Lower leg skin (tissue), 4 donors: ENCODE results near the gene EVX2. TPM values are rescaled to one million over a fixed set of nuclear protein-coding genes. Genes with fewer than 3 reads are reported as not detected.

Experiments used
- DNase-seq, 2 donors: peaks; one replicate each; pipeline ENCODE4 v3.0.0-alpha.2; 2019; ENCODE audit warnings: low spot score in 2 of 2
- H3K4me3 ChIP-seq: fragments of 200-600 bp; sonication (generic); 2 replicates; pipeline ENCODE4 v1.5.1; 2017; ENCODE audit warnings: mild to moderate bottlenecking, low read depth; ENCODE audit not compliant: poor library complexity, severe bottlenecking
- CTCF ChIP-seq, 3 donors: fragments of 450-650 bp; IDR thresholded peaks; one replicate each; pipeline ENCODE4 v1.5.1; 2016; ENCODE audit warnings: antibody characterized with exemption in 3 of 3, mild to moderate bottlenecking in 3 of 3, moderate library complexity in 2 of 3
- POLR2A ChIP-seq, 2 donors: fragments of 450-650 bp; IDR thresholded peaks; one replicate each; pipeline ENCODE4 v1.6.1; 2016 to 2017; ENCODE audit warnings: antibody characterized with exemption in 2 of 2, mild to moderate bottlenecking in 1 of 2, moderate library complexity in 1 of 2
- WGBS, 2 donors: methylation state at CpG; one replicate each; pipeline ENCODE4 v1.1.5; 2018; 5-methylcytosine and 5-hydroxymethylcytosine counted together
- intact Hi-C: fragments of 100-400 bp; cut with DNase I; formaldehyde crosslinking; loops from one replicate; pipeline ENCODE4 v1.15.0; 2023; ENCODE audit warnings: low total_unique reads
- total RNA-seq, 4 donors: library from RNA; depleted of rRNA; stranded (reverse); fragments of >200 nt; gene quantifications; one replicate each; pipeline ENCODE4 v1.1.0, GENCODE V29; 2016

Gene EVX2
- total RNA-seq, 4 donors from 2014 or later: not detected

- no peak overlapping the region for H3K4me3 ChIP-seq
- WGBS, 2 donors: 25 to 28% methylated on average over 1 of the region's 1 CpG
- DNase-seq: no peak
- TF ChIP-seq CTCF (IDR thresholded peaks at IDR 0.05): no peak
- no peak for TF ChIP-seq POLR2A (IDR thresholded peaks at IDR 0.05)
- intact Hi-C loops: no loop called here
Measured at GRCh38 chr2:176056406-176056805, 27.4 kb downstream of the EVX2 start.

GRCh38 chr2:176039375-176039774, 44.4 kb downstream of the EVX2 start:
- DNase-seq: no peak
- intact Hi-C loops: no loop called here
- no peak overlapping the region for H3K4me3 ChIP-seq
- WGBS, 2 donors: 36 to 39% methylated on average over 3 of the region's 3 CpGs
- TF ChIP-seq POLR2A (IDR thresholded peaks at IDR 0.05) (no peak), CTCF (IDR thresholded peaks at IDR 0.05) (no peak)

GRCh38 chr2:176038694-176039093, 45.1 kb downstream of the EVX2 start:
- no peak for TF ChIP-seq CTCF (IDR thresholded peaks at IDR 0.05)
- no peak for TF ChIP-seq POLR2A (IDR thresholded peaks at IDR 0.05)
- no peak for DNase-seq
- H3K4me3 ChIP-seq: no peak overlapping the region
- WGBS, 2 donors: 74 to 86% methylated on average over 2 of the region's 2 CpGs
- intact Hi-C loops: no loop called here

GRCh38 chr2:176035013-176035691, 48.6 kb downstream of the EVX2 start:
- DNase-seq: no peak
- H3K4me3 ChIP-seq: no peak overlapping the region
- TF ChIP-seq CTCF (IDR thresholded peaks at IDR 0.05) (no peak), POLR2A (IDR thresholded peaks at IDR 0.05) (no peak)
- 85 to 87% methylated on average over 6 of the region's 6 CpGs for WGBS, 2 donors
- intact Hi-C loops: no loop called here

GRCh38 chr2:176027806-176028205, 56.0 kb downstream of the EVX2 start:
- TF ChIP-seq POLR2A (IDR thresholded peaks at IDR 0.05): no peak
- no peak for TF ChIP-seq CTCF (IDR thresholded peaks at IDR 0.05)
- DNase-seq: no peak
- WGBS, 2 donors: 71 to 72% methylated on average over 2 of the region's 2 CpGs
- H3K4me3 ChIP-seq: no peak overlapping the region
- intact Hi-C loops: loop anchor here (2.0 kb wide), 1 partner anchor 51 kb away; no protein-coding TSS in a partner anchor

Other genes with a start within 250 kb of the EVX2 start
- gene LNPK, start 81.7 kb downstream of the EVX2 start, total RNA-seq: 10 to 100 TPM; 19.0 to 26.5 (median 22.1) TPM
- gene HOXD13, start 8.8 kb upstream of the EVX2 start, total RNA-seq: under 1 TPM in 1 of 4 donors, not detected in 3; 0.10 TPM
- gene HOXD12, start 15.8 kb upstream of the EVX2 start, total RNA-seq: under 1 TPM in 1 of 4 donors, not detected in 3; 0.27 TPM
- gene HOXD11, start 23.3 kb upstream of the EVX2 start, total RNA-seq: under 1 TPM in 1 of 4 donors, not detected in 3; 0.23 TPM
- gene HOXD10, start 32.8 kb upstream of the EVX2 start, total RNA-seq: 1 to 10 TPM in 2 of 4 donors, under 1 TPM in 1, not detected in 1; 0.29 to 3.1 (median 1.4) TPM
- 1 to 10 TPM in 3 of 4 donors, under 1 TPM in 1; 0.89 to 5.3 (median 2.1) TPM for gene HOXD9, start 38.8 kb upstream of the EVX2 start, total RNA-seq
- 1 to 10 TPM; 2.4 to 8.9 (median 6.0) TPM for gene HOXD8, start 45.7 kb upstream of the EVX2 start, total RNA-seq
- gene HOXD4, start 67.6 kb upstream of the EVX2 start, total RNA-seq: 1 to 10 TPM in 2 of 4 donors, not detected in 2; 2.2 to 2.6 TPM
- gene HOXD3, start 73.3 kb upstream of the EVX2 start, total RNA-seq: 1 to 10 TPM in 2 of 4 donors, under 1 TPM in 1, not detected in 1; 0.56 to 3.1 (median 1.7) TPM
- under 1 TPM in 3 of 4 donors, not detected in 1; 0.23 to 0.55 (median 0.27) TPM for gene HOXD1, start 104.7 kb upstream of the EVX2 start, total RNA-seq
- 10 to 100 TPM; 27.1 to 33.3 (median 29.1) TPM for gene MTX2, start 185.5 kb upstream of the EVX2 start, total RNA-seq